Stomach (tissue), 4 donors: ENCODE data around the gene NAT9.

Experiments used
- POLR2A ChIP-seq, 4 donors: fragments of 450-650 bp; IDR thresholded peaks; one replicate each; pipeline ENCODE4 v1.6.1; 2016; ENCODE audit warnings: antibody characterized with exemption in 4 of 4, control low read depth in 2 of 4, mild to moderate bottlenecking in 1 of 4, moderate library complexity in 1 of 4
- TF ChIP-seq, protein P1 (sequence below), 7 experiments: fragments of 450-650 bp in 4 of 7; fragments of 200-600 bp in 3 of 7; sonication (generic) in 3 of 7; IDR thresholded peaks; one replicate each; pipeline ENCODE4 v1.5.1; 2016 to 2019; ENCODE audit warnings: antibody characterized with exemption in 7 of 7, control low read depth in 2 of 7, mild to moderate bottlenecking in 1 of 7

DNA sequence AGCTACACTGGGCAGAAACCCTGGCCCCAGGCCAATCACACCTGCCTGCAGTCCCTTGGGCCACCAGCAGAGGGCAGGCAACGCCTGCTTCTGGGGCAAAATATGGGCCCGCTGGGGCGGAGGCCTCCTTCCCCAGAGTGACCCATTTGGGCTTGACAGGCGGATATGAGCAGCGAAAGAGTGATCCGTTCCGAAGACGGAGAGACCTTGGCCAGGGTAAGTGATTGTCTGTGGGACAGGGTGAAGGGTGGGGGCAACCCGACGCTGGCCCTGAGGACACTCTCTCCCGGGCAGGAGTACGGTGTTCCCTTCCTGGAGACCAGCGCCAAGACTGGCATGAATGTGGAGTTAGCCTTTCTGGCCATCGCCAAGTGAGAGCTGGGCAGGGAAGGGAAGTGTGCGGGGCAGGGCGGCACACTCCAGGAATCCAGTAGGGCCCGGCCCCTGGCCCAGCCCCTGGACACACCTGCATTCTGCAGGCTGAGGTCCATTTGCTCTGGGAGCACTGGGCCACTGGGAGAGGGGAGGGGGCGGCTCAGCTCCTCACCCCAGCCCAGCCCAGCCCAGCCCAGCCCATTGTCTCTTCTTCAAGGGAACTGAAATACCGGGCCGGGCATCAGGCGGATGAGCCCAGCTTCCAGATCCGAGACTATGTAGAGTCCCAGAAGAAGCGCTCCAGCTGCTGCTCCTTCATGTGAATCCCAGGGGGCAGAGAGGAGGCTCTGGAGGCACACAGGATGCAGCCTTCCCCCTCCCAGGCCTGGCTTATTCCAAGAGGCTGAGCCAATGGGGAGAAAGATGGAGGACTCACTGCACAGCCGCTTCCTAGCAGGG is 31.2 kb downstream of the NAT9 start:
- TF ChIP-seq, protein P1, sequence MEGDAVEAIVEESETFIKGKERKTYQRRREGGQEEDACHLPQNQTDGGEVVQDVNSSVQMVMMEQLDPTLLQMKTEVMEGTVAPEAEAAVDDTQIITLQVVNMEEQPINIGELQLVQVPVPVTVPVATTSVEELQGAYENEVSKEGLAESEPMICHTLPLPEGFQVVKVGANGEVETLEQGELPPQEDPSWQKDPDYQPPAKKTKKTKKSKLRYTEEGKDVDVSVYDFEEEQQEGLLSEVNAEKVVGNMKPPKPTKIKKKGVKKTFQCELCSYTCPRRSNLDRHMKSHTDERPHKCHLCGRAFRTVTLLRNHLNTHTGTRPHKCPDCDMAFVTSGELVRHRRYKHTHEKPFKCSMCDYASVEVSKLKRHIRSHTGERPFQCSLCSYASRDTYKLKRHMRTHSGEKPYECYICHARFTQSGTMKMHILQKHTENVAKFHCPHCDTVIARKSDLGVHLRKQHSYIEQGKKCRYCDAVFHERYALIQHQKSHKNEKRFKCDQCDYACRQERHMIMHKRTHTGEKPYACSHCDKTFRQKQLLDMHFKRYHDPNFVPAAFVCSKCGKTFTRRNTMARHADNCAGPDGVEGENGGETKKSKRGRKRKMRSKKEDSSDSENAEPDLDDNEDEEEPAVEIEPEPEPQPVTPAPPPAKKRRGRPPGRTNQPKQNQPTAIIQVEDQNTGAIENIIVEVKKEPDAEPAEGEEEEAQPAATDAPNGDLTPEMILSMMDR (IDR thresholded peaks at IDR 0.05) = peak in 6 of 7 experiments; percentile 97 to 100 (median 100)
- no peak for TF ChIP-seq POLR2A (IDR thresholded peaks at IDR 0.05)
